Chondrocyte (in vitro differentiated cells): ENCODE data around the gene EFNB1. TPM values are rescaled to one million over a fixed set of nuclear protein-coding genes. Genes with fewer than 3 reads are reported as not detected.

Experiments used
- DNase-seq: peaks from one replicate; pipeline ENCODE4 v3.0.0; 2021; ENCODE audit warnings: mixed read lengths, low spot score
- H3K27ac Mint-ChIP-seq: one replicate; pipeline ENCODE4 v1.8.0; 2021; ENCODE audit warnings: mild to moderate bottlenecking, moderate library complexity, mixed read lengths; ENCODE audit not compliant: unreplicated experiment
- H3K27me3 Mint-ChIP-seq: 2 replicates; pipeline ENCODE4 v1.8.0; 2021; ENCODE audit warnings: low read depth, mixed read lengths
- H3K36me3 Mint-ChIP-seq: 2 replicates; pipeline ENCODE4 v1.8.0; 2021; ENCODE audit warnings: low read depth, mixed read lengths
- H3K4me1 Mint-ChIP-seq: 2 replicates; pipeline ENCODE4 v1.8.0; 2021; ENCODE audit warnings: low read depth, mild to moderate bottlenecking, mixed read lengths
- H3K4me3 Mint-ChIP-seq: one replicate; pipeline ENCODE4 v1.8.0; 2021; ENCODE audit warnings: mild to moderate bottlenecking, moderate library complexity, mixed read lengths; ENCODE audit not compliant: unreplicated experiment
- H3K9me3 Mint-ChIP-seq: 2 replicates; pipeline ENCODE4 v1.8.0; 2021; ENCODE audit warnings: low read depth, mixed read lengths
- total RNA-seq: library from RNA; stranded (reverse); gene quantifications from 3 replicates; pipeline ENCODE4 v1.2.1, GENCODE V29; 2021
- TF ChIP-seq, protein P1 (sequence below): fragments of 200-600 bp; sonication (generic); IDR thresholded peaks from 2 replicates; pipeline ENCODE4 v1.5.0; 2021; ENCODE audit warnings: antibody characterized with exemption, mild to moderate bottlenecking, moderate library complexity

Gene EFNB1
- total RNA-seq, 1 donor from 2014 or later: 32.9 TPM

DNA sequence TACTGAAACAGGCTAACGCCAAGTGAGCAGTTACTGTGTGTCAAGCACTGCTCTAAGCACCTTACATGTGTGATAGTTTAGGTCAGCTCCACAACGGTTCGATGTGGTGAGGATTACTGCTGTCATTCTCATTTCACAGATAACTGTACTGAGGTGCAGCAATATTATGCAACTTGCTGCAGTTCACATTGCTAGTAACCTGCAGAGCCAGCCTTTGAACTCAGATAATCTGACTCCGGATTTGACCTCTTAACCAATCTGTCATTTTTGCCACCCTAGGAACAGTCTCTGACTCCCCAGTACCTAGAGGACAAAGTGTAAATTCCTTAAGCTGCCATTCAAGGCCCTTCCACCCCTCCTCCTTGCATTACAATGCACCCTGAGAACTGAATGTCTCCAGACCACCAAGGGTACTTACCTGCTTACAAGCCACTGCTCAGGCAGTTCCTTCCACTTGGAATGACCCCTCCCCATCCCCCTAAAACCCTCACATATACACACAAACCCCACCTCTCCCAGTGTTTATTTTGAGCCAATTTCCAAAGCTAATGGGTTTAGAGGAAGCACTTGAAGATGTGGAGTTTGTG is 24.9 kb downstream of the EFNB1 start:
- H3K27me3 Mint-ChIP-seq: no peaks in the 10 kb centered on the region
- TF ChIP-seq, protein P1, sequence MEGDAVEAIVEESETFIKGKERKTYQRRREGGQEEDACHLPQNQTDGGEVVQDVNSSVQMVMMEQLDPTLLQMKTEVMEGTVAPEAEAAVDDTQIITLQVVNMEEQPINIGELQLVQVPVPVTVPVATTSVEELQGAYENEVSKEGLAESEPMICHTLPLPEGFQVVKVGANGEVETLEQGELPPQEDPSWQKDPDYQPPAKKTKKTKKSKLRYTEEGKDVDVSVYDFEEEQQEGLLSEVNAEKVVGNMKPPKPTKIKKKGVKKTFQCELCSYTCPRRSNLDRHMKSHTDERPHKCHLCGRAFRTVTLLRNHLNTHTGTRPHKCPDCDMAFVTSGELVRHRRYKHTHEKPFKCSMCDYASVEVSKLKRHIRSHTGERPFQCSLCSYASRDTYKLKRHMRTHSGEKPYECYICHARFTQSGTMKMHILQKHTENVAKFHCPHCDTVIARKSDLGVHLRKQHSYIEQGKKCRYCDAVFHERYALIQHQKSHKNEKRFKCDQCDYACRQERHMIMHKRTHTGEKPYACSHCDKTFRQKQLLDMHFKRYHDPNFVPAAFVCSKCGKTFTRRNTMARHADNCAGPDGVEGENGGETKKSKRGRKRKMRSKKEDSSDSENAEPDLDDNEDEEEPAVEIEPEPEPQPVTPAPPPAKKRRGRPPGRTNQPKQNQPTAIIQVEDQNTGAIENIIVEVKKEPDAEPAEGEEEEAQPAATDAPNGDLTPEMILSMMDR: no peak
- DNase-seq: no peak
- H3K9me3 Mint-ChIP-seq: peaks cover 5% of the 10 kb centered on the region
- H3K4me1 Mint-ChIP-seq: no peaks in the 10 kb centered on the region
- no peak overlapping the region for H3K27ac Mint-ChIP-seq
- no peak overlapping the region for H3K4me3 Mint-ChIP-seq
- no peaks in the 10 kb centered on the region for H3K36me3 Mint-ChIP-seq

DNA sequence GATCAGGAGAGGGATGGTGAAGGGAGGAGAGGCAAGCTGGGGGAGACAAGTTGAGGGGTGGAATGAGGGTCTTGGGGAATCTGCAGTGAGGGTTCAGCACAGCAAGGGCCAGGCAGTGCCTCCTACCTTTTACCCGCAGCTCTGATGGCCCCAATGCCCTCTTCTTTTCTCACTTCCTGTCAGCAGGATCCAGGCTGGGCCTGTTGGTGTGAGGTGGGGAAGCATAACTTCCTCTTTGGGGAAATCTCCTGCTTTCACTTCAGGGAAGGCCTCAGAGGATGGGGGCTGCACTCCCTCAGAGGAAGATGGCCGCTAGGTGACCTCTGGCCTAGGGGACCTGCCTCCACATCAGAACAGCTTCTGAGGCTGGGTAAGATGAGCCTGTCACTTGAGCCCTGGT is 36.5 kb downstream of the EFNB1 start:
- H3K27me3 Mint-ChIP-seq: no peaks in the 10 kb centered on the region
- H3K36me3 Mint-ChIP-seq: no peaks in the 10 kb centered on the region
- no peaks in the 10 kb centered on the region for H3K9me3 Mint-ChIP-seq
- DNase-seq: no peak
- TF ChIP-seq, protein P1: no peak
- H3K27ac Mint-ChIP-seq: no peak overlapping the region
- H3K4me3 Mint-ChIP-seq: no peak overlapping the region
- H3K4me1 Mint-ChIP-seq: peaks cover 6% of the 10 kb centered on the region

DNA sequence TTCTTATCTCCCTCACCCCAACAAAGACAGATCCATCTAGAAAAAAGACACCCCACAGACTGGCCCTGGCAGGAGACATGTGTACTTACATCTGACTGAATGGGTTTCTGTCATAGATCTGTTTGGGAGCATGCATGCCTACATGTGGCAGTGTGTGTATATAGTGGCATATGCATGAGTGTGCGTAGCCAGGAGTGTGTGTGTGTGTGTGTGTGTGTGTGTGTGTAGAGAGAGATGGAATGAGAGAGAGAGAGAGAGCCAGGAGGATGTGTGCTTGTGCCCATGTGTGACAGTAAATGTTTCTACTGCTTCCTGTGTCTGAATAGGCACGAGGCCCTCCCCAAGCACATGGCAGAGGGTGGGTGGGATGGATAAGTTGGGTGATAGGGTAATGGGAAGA is 37.1 kb downstream of the EFNB1 start:
- Mint-ChIP-seq H3K27ac (no peak overlapping the region), H3K4me1 (peaks cover 6% of the 10 kb centered on the region), H3K36me3 (no peaks in the 10 kb centered on the region), H3K9me3 (no peaks in the 10 kb centered on the region), H3K27me3 (no peaks in the 10 kb centered on the region), H3K4me3 (no peak overlapping the region)
- DNase-seq: no peak
- TF ChIP-seq, protein P1: no peak

DNA sequence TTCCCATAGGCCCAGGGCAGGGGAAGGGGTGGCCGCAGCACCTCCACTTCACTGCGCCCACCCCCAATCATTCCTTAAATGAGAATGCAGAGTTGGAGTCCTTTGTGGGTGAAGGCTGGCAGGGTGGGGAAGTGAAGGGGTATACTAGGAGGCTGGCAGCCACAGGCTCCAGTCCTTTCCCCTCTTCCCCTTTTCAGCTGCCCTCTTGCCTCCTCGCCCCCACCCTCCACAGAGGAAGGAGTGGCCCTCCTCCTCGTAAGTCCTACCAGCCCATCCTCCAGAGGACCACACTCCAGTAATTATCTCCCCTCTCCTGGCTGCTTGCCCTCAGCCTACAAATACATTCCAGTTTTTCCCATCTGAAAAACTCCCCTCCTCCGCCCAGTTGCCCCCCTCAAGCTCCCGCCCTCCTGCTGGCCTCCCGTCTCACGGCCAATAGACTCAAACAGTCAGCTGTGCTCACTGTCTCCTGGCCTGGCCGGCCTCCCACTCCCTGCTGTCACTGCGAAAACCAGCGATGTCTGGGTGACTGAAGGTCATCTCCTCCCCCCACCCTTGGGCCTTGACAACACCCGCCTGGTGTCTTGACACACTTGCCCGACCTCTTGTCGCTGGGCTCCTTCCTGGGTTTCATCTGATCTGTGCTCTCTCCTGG is 38.8 kb downstream of the EFNB1 start:
- no peak overlapping the region for H3K4me3 Mint-ChIP-seq
- no peaks in the 10 kb centered on the region for H3K36me3 Mint-ChIP-seq
- no peak overlapping the region for H3K27ac Mint-ChIP-seq
- TF ChIP-seq, protein P1: no peak
- H3K9me3 Mint-ChIP-seq: no peaks in the 10 kb centered on the region
- no peaks in the 10 kb centered on the region for H3K27me3 Mint-ChIP-seq
- DNase-seq: no peak
- H3K4me1 Mint-ChIP-seq: peaks cover 6% of the 10 kb centered on the region

DNA sequence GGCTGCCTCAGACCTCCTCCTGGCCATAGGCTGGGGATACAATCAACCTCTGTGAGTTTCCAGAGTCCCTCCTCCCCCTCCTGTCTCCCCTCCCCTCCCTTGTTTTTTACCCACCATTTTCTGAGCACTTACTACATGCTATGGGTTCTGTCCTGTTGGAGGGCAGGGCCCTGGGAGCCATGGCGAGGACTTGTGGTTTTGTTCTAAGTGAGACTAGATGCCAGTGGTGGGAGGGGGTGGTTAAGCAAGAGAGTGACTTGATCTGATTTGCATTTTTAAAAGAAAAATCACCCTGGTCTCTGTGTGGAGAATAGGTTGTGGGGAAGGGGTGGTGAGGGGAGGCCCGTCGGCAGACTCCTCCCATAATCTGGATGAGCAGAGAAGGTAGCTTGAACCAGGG is 39.5 kb downstream of the EFNB1 start:
- DNase-seq: no peak
- TF ChIP-seq, protein P1: no peak
- Mint-ChIP-seq H3K4me3 (no peak overlapping the region), H3K27me3 (no peaks in the 10 kb centered on the region), H3K27ac (no peak overlapping the region), H3K4me1 (peaks cover 6% of the 10 kb centered on the region), H3K36me3 (no peaks in the 10 kb centered on the region), H3K9me3 (no peaks in the 10 kb centered on the region)
